K562 (cell line): Measurements from ENCODE around the gene C10orf90. TPM values are rescaled to one million over a fixed set of nuclear protein-coding genes. Genes with fewer than 3 reads are reported as not detected.

Source experiments
- ATAC-seq: fragments of 200-7000 bp; cut with Tn5 transposase; 3 replicates; pipeline ENCODE4 v1.9.1; 2020; ENCODE audit warnings: moderate library complexity
- BruUV-seq: library from RNA; stranded (reverse); fragments of 400-500 nt; replicated peaks from 2 replicates; lab custom pipeline; 2021; lab: Mats Ljungman, UMichigan
- CTCF ChIA-PET: fragments of 300-600 bp; formaldehyde crosslinking; extraction: SDS; loops from one replicate; lab custom pipeline; 2021; ENCODE audit warnings: low intra/inter-chr PET ratio; lab: Yijun Ruan, JAX
- POLR2A ChIA-PET: fragments of 300-600, 350-650 bp; sonication (Branson Sonifier 250); formaldehyde crosslinking; extraction: SDS; loops from one replicate; lab custom pipeline; 2021; ENCODE audit warnings: antibody characterized with exemption, inconsistent platforms; lab: Yijun Ruan, JAX
- DNase-seq, 4 experiments: peaks; one replicate each; pipeline versions ENCODE4 v3.0.0 to v3.0.0-alpha.2; 2011 to 2018; ENCODE audit warnings: low spot score in 3 of 4, mixed read lengths in 3 of 4; ENCODE audit errors: extremely low read depth in 1 of 4
- FAIRE-seq: peaks from 2 replicates; lab custom pipeline; 2011; peaks lifted over from hg19 to GRCh38; lab: Jason Lieb, UNC
- H2AFZ ChIP-seq: 2 replicates; pipeline ENCODE4 v1.6.0; 2011; ENCODE audit warnings: low read depth, low read length, control low read depth, inconsistent platforms
- H3K27ac ChIP-seq: fragments of 200-600 bp; 3 replicates; pipeline ENCODE4 v1.8.0; 2011; ENCODE audit warnings: low read depth, mild to moderate bottlenecking, control low read depth, inconsistent platforms, low read length, moderate library complexity, mixed read lengths; ENCODE audit errors: extremely low read depth
- H3K27me3 ChIP-seq, 2 experiments: fragments of 300-600 bp in 1 of 2; 2 replicates in 1 of 2; 3 replicates in 1 of 2; pipeline versions ENCODE4 v1.6.0 to v1.8.0; 2011; ENCODE audit warnings: inconsistent platforms in 2 of 2, low read length in 2 of 2, mild to moderate bottlenecking in 1 of 2, mixed read lengths in 1 of 2, moderate library complexity in 1 of 2; ENCODE audit not compliant: control insufficient read depth in 2 of 2, insufficient read depth in 2 of 2
- H3K36me3 ChIP-seq: fragments of 300-600 bp; 3 replicates; pipeline ENCODE4 v1.8.0; 2011; ENCODE audit warnings: mild to moderate bottlenecking, low read length, inconsistent platforms; ENCODE audit not compliant: control insufficient read depth, insufficient read depth
- H3K4me1 ChIP-seq, 2 experiments: fragments of 200-600 bp in 1 of 2; replicated peaks in 1 of 2; 2 replicates in 1 of 2; 3 replicates in 1 of 2; pipeline versions ENCODE4 v1.5.1 to v1.8.0; 2011; ENCODE audit warnings: inconsistent platforms in 2 of 2, low read length in 2 of 2, mild to moderate bottlenecking in 1 of 2, mixed read lengths in 1 of 2, moderate library complexity in 1 of 2; ENCODE audit not compliant: control insufficient read depth in 2 of 2, insufficient read depth in 2 of 2
- H3K4me2 ChIP-seq: 2 replicates; pipeline ENCODE4 v1.6.1; 2011; ENCODE audit warnings: low read length, control low read depth, inconsistent platforms, mixed read lengths; ENCODE audit not compliant: insufficient read depth
- H3K4me3 ChIP-seq: fragments of 200-600 bp; sonication (generic), shearing (Covaris generic); 2 replicates; pipeline ENCODE4 v1.5.1; 2016; ENCODE audit warnings: control low read depth, inconsistent platforms
- H3K79me2 ChIP-seq: fragments of 200-600 bp; 3 replicates; pipeline ENCODE4 v1.8.0; 2011; ENCODE audit warnings: low read length, inconsistent platforms; ENCODE audit not compliant: control insufficient read depth, insufficient read depth
- H3K9ac ChIP-seq, 2 experiments: 2 replicates each; pipeline versions ENCODE4 v1.6.0 to v1.6.1; 2011; ENCODE audit warnings: low read depth in 2 of 2, low read length in 2 of 2, control low read depth in 1 of 2, inconsistent platforms in 1 of 2, mild to moderate bottlenecking in 1 of 2, mixed read lengths in 1 of 2; ENCODE audit not compliant: insufficient read depth in 1 of 2
- H3K9me1 ChIP-seq: one replicate; pipeline ENCODE4 v1.6.0; 2011; ENCODE audit warnings: inconsistent platforms, mild to moderate bottlenecking, low read length, moderate library complexity; ENCODE audit not compliant: control insufficient read depth, insufficient read depth
- H3K9me3 ChIP-seq: replicated peaks from 2 replicates; pipeline ENCODE4 v1.5.1; 2011; ENCODE audit warnings: low read depth, low read length, inconsistent platforms; ENCODE audit not compliant: control insufficient read depth, insufficient read depth
- H4K20me1 ChIP-seq: replicated peaks from 2 replicates; pipeline ENCODE4 v1.6.1; 2011; ENCODE audit warnings: low read length, inconsistent platforms, mixed read lengths; ENCODE audit not compliant: control insufficient read depth, insufficient read depth
- HDAC6 ChIP-seq: IDR thresholded peaks from 2 replicates; pipeline ENCODE4 v1.6.1; 2012; ENCODE audit warnings: low read depth, mild to moderate bottlenecking, control low read depth, inconsistent platforms, low read length, moderate library complexity
- KLF10 ChIP-seq: fragments of 250-450 bp; sonication (Bioruptor Pico); IDR thresholded peaks from 2 replicates; pipeline ENCODE4 v1.6.1; 2021; ENCODE audit warnings: matching md5 sums
- SAP30 ChIP-seq: fragments of 200-600 bp; sonication (generic); IDR thresholded peaks from 2 replicates; pipeline ENCODE4 v1.6.1; 2012; ENCODE audit warnings: borderline replicate concordance, low read depth, mild to moderate bottlenecking, moderate library complexity, low read length, control low read depth, inconsistent platforms; ENCODE audit not compliant: insufficient read depth, poor library complexity, severe bottlenecking
- WGBS: fragments of 100-300 bp; shearing (Covaris generic); methylation state at CpG from one replicate; pipeline ENCODE4 v1.1.6; 2016; ENCODE audit warnings: low coverage, mixed read lengths; ENCODE audit not compliant: insufficient coverage; ENCODE audit errors: missing lambda C conversion rate; 5-methylcytosine and 5-hydroxymethylcytosine counted together
- in situ Hi-C: fragments of 300-500 bp; cut with MboI; formaldehyde crosslinking; loops from 4 replicates; pipeline ENCODE4 v1.15.0; 2018; ENCODE audit warnings: inconsistent platforms, mixed read lengths
- intact Hi-C: fragments of 100-400 bp; cut with micrococcal nuclease; formaldehyde crosslinking; loops from 2 replicates; pipeline ENCODE4 v1.14.2; 2022
- polyA plus RNA-seq, 8 experiments: library from polyadenylated mRNA; depleted of rRNA in 4 of 8; stranded (reverse) in 5 of 8; unstranded in 3 of 8; fragments of >200 nt; fragmentation: Nextera tagmentation in 2 of 8; fragmentation: Illumina TruSeq in 1 of 8; extraction: Ambion mirVana in 2 of 8; extraction: Trizol in 1 of 8; gene quantifications; 2 replicates each; pipeline versions ENCODE4 v1.2.1 to v1.2.3, GENCODE V29; 2011 to 2014; ENCODE audit warnings: inconsistent platforms in 1 of 8, missing spikeins in 1 of 8
- total RNA-seq, 7 experiments: library from RNA; depleted of rRNA in 6 of 7; stranded (reverse); fragments of >200 nt in 6 of 7; fragmentation: Illumina TruSeq in 2 of 7; extraction: Trizol in 2 of 7; gene quantifications; 2 replicates each; pipeline versions ENCODE4 v1.2.1 to v1.2.3, GENCODE V29; 2011 to 2021; ENCODE audit warnings: low replicate concordance in 1 of 7
- TF ChIP-seq, protein P1 (sequence below): fragments of 250-450 bp; sonication (Bioruptor Pico); IDR thresholded peaks from 2 replicates; pipeline ENCODE4 v1.4.0; 2020; ENCODE audit warnings: mild to moderate bottlenecking, moderate library complexity
- TF ChIP-seq, protein P2 (sequence below), 2 experiments: fragments of 450-650 bp in 1 of 2; sonication (generic) in 1 of 2; formaldehyde crosslinking; conservative IDR thresholded peaks; 2 replicates each; pipeline versions ENCODE4 v1.4.0 to v1.8.1; 2020 to 2022; ENCODE audit warnings: mild to moderate bottlenecking in 1 of 2, missing genetic modification reagents in 1 of 2

Gene C10orf90
- total and polyA plus RNA-seq, 9 of the 15 experiments (the other 6 are each of a cell fraction or from before 2014, with no cell fraction given) = not detected

DNA sequence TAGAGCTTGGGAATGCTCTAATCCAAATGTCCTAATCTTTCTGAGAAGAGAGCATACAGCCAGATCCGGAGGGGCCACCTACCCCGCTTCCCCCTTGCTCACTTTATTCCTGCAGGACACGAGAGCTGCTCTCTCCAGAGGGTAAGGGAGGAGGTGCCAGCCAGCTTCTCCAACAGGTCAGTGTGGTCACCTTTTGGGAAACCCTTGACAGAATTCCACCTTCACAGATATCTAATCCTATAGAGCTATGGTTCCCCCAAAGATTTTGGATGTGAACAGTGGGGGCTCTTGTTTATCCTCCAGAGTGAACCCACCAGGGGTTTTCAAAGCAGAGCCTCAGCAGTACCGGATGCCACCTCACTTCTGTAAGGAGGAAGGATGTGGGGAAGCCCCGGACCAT, 34.6 kb upstream of the C10orf90 start:
- ATAC-seq (no peak), FAIRE-seq (no peak), DNase-seq (no peak)
- Histone ChIP-seq H3K9ac (no peak overlapping the region), H3K9me1 (no peaks in the 10 kb centered on the region), H3K9me3 (no peaks in the 10 kb centered on the region), H2AFZ (no peak overlapping the region), H3K4me1 (no peaks in the 10 kb centered on the region), H3K36me3 (no peaks in the 10 kb centered on the region), H3K79me2 (no peaks in the 10 kb centered on the region), H3K4me3 (no peak overlapping the region), H3K27ac (no peak overlapping the region), H4K20me1 (no peaks in the 10 kb centered on the region), H3K4me2 (no peak overlapping the region), H3K27me3 (no peaks in the 10 kb centered on the region)
- no TSS peak for BruUV-seq
- ChIA-PET POLR2A (no interaction called here), CTCF (no interaction called here)
- intact Hi-C loops = no loop called here
- in situ Hi-C loops = no loop called here
- TF ChIP-seq HDAC6 = no peak
- TF ChIP-seq, protein P1, sequence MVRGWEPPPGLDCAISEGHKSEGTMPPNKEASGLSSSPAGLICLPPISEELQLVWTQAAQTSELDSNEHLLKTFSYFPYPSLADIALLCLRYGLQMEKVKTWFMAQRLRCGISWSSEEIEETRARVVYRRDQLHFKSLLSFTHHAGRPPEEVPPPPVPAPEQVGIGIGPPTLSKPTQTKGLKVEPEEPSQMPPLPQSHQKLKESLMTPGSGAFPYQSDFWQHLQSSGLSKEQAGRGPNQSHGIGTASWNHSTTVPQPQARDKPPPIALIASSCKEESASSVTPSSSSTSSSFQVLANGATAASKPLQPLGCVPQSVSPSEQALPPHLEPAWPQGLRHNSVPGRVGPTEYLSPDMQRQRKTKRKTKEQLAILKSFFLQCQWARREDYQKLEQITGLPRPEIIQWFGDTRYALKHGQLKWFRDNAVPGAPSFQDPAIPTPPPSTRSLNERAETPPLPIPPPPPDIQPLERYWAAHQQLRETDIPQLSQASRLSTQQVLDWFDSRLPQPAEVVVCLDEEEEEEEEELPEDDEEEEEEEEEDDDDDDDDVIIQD (CRISPR knock-in tag) = no peak
- TF ChIP-seq SAP30 = no peak
- TF ChIP-seq, protein P2, sequence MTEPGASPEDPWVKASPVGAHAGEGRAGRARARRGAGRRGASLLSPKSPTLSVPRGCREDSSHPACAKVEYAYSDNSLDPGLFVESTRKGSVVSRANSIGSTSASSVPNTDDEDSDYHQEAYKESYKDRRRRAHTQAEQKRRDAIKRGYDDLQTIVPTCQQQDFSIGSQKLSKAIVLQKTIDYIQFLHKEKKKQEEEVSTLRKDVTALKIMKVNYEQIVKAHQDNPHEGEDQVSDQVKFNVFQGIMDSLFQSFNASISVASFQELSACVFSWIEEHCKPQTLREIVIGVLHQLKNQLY (CRISPR knock-in tag; conservative IDR thresholded peaks at IDR 0.05) = no peak
- TF ChIP-seq KLF10 (CRISPR knock-in tag) = no peak
- 0% methylated on average over 5 of the region's 5 CpGs for WGBS
